ENCODE data around the gene CAMK2N1. TPM values are rescaled to one million over a fixed set of nuclear protein-coding genes. Genes with fewer than 3 reads are reported as not detected.

The CAMK2N1 gene
- total and polyA plus RNA-seq, 2 of the 13 experiments (the other 11 are each of a cell fraction or from before 2014, with no cell fraction given): 38.0 to 38.6 TPM

- Histone ChIP-seq H3K27me3 (ENCODE audit: control insufficient read depth in 1 of 2, insufficient read depth in 2 of 2, low read length in 2 of 2) (peaks cover 1 to 5% of the 10 kb centered on the region in 2 experiments; a peak in 1 of 5 replicates), H4K20me1 (ENCODE audit: insufficient read depth, low read length) (no peaks in the 10 kb centered on the region), H3K36me3 (replicated peaks in 1 of 2; ENCODE audit: control insufficient read depth in 1 of 2, insufficient read depth in 2 of 2, low read length in 2 of 2) (no peaks in the 10 kb centered on the region), H3K9ac (ENCODE audit: insufficient read depth, low read depth, low read length) (no peak overlapping the region), H3K4me1 (ENCODE audit: insufficient read depth, low read length) (peaks cover 28% of the 10 kb centered on the region), H3K4me3 (replicated peaks in 1 of 3; ENCODE audit: insufficient read depth in 1 of 3, low read depth in 2 of 3, low read length in 3 of 3) (no peak overlapping the region), H3K9me3 (ENCODE audit: low read length) (no peaks in the 10 kb centered on the region), H2AFZ (ENCODE audit: low read length) (no peak overlapping the region), H3K27ac (ENCODE audit: extremely low read length, insufficient read depth, low read length) (no peak overlapping the region), H3K79me2 (ENCODE audit: insufficient read depth, low read length) (no peaks in the 10 kb centered on the region), H3K4me2 (ENCODE audit: low read depth, low read length) (peak overlapping the region; percentile 40)
- ATAC-seq: peak; percentile 62
- in situ Hi-C loops (cut with HindIII; ENCODE audit: extremely low pct_ligation_motif_present, low pct_unique_long_range_greater_than_20kb) (no loop called here), intact Hi-C loops (cut with micrococcal nuclease; ENCODE audit: unreplicated experiment) (loop anchor here (5.0 kb wide), 1 partner anchor 38 kb away; no protein-coding TSS in a partner anchor)
- TF ChIP-seq MIER3 (CRISPR knock-in tag; IDR thresholded peaks at IDR 0.05; ENCODE audit: borderline replicate concordance): no peak
- TF ChIP-seq, protein P1, sequence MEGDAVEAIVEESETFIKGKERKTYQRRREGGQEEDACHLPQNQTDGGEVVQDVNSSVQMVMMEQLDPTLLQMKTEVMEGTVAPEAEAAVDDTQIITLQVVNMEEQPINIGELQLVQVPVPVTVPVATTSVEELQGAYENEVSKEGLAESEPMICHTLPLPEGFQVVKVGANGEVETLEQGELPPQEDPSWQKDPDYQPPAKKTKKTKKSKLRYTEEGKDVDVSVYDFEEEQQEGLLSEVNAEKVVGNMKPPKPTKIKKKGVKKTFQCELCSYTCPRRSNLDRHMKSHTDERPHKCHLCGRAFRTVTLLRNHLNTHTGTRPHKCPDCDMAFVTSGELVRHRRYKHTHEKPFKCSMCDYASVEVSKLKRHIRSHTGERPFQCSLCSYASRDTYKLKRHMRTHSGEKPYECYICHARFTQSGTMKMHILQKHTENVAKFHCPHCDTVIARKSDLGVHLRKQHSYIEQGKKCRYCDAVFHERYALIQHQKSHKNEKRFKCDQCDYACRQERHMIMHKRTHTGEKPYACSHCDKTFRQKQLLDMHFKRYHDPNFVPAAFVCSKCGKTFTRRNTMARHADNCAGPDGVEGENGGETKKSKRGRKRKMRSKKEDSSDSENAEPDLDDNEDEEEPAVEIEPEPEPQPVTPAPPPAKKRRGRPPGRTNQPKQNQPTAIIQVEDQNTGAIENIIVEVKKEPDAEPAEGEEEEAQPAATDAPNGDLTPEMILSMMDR (CRISPR knock-in tag; IDR thresholded peaks at IDR 0.05): 0 out of 2 replicates have a peak, but pooled peaks have one; percentile 3
- peak; percentile 6; the same call in 1 of the 2 replicates for TF ChIP-seq BHLHE40 (IDR thresholded peaks at IDR 0.05; ENCODE audit: low read length)
- TF ChIP-seq, protein P2, sequence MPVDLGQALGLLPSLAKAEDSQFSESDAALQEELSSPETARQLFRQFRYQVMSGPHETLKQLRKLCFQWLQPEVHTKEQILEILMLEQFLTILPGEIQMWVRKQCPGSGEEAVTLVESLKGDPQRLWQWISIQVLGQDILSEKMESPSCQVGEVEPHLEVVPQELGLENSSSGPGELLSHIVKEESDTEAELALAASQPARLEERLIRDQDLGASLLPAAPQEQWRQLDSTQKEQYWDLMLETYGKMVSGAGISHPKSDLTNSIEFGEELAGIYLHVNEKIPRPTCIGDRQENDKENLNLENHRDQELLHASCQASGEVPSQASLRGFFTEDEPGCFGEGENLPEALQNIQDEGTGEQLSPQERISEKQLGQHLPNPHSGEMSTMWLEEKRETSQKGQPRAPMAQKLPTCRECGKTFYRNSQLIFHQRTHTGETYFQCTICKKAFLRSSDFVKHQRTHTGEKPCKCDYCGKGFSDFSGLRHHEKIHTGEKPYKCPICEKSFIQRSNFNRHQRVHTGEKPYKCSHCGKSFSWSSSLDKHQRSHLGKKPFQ (CRISPR knock-in tag; IDR thresholded peaks at IDR 0.05; ENCODE audit: insufficient replicate concordance): peak; percentile 97
- TF ChIP-seq, protein P3, sequence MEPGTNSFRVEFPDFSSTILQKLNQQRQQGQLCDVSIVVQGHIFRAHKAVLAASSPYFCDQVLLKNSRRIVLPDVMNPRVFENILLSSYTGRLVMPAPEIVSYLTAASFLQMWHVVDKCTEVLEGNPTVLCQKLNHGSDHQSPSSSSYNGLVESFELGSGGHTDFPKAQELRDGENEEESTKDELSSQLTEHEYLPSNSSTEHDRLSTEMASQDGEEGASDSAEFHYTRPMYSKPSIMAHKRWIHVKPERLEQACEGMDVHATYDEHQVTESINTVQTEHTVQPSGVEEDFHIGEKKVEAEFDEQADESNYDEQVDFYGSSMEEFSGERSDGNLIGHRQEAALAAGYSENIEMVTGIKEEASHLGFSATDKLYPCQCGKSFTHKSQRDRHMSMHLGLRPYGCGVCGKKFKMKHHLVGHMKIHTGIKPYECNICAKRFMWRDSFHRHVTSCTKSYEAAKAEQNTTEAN (CRISPR knock-in tag; conservative IDR thresholded peaks at IDR 0.05): peak; percentile 59; the same call in 1 of the 2 replicates
- no peak for TF ChIP-seq HNRNPLL (IDR thresholded peaks at IDR 0.05; ENCODE audit: low read depth, low read length, poor library complexity, severe bottlenecking)
- 0 out of 2 replicates have a peak, but pooled peaks have one; percentile 64 for TF ChIP-seq ZSCAN29 (CRISPR knock-in tag; conservative IDR thresholded peaks at IDR 0.05)
- TF ChIP-seq MNT (IDR thresholded peaks at IDR 0.05): peak; percentile 41; the same call in 1 of the 2 replicates
- CTCF ChIA-PET (ENCODE audit: low intra/inter-chr PET ratio, low total read pairs): no interaction called here
- FAIRE-seq: no peak
- POLR2A ChIA-PET: no interaction called here
- 5% methylated on average over 9 of the region's 11 CpGs for WGBS (ENCODE audit: low lambda C conversion rate)
- peak; percentile 9 for DNase-seq (ENCODE audit: low spot score)
- no TSS peak for BruUV-seq (replicated peaks)
These were observed 42.1 kb downstream of the CAMK2N1 start for GRCh38 chr1:20443703-20444586.
